Measurements from ENCODE around the gene SLC39A10. TPM values are rescaled to one million over a fixed set of nuclear protein-coding genes. Genes with fewer than 3 reads are reported as not detected.

SLC39A10 gene
- total RNA-seq, 2 donors from 2014 or later = 70.3 to 75.8 TPM

- Mint-ChIP-seq H3K27ac (no peak overlapping the region), H3K27me3 (ENCODE audit: low read depth) (no peaks in the 10 kb centered on the region), H3K36me3 (ENCODE audit: insufficient read depth in 2 of 2) (peaks cover 0 to 6% of the 10 kb centered on the region in 2 donors), H3K9me3 (peaks cover 6 to 14% of the 10 kb centered on the region in 2 donors), H3K4me1 (ENCODE audit: low read depth) (no peaks in the 10 kb centered on the region), H3K4me3 (no peak overlapping the region)
- no peak for DNase-seq
- no peak for ATAC-seq (replicated peaks in 1 of 2)
These were observed 111.4 kb downstream of the SLC39A10 start for GRCh38 chr2:195768431-195768830.

- H3K4me3 Mint-ChIP-seq = no peak overlapping the region
- no peaks in the 10 kb centered on the region for H3K27me3 Mint-ChIP-seq (ENCODE audit: low read depth)
- H3K9me3 Mint-ChIP-seq = peaks cover 3 to 8% of the 10 kb centered on the region in 2 donors
- no peaks in the 10 kb centered on the region for H3K4me1 Mint-ChIP-seq (ENCODE audit: low read depth)
- ATAC-seq (replicated peaks in 1 of 2) (no peak), DNase-seq (no peak)
- peaks cover 0 to 6% of the 10 kb centered on the region in 2 donors for H3K36me3 Mint-ChIP-seq (ENCODE audit: insufficient read depth in 2 of 2)
- H3K27ac Mint-ChIP-seq = no peak overlapping the region
These were observed 112.9 kb downstream of the SLC39A10 start for GRCh38 chr2:195769975-195770374.

GRCh38 chr2:195779491-195779890, 122.5 kb downstream of the SLC39A10 start:
- H3K4me1 Mint-ChIP-seq (ENCODE audit: low read depth) = no peaks in the 10 kb centered on the region

GRCh38 chr2:195782156-195782555, 125.1 kb downstream of the SLC39A10 start:
- Mint-ChIP-seq H3K27me3 (ENCODE audit: low read depth) (no peaks in the 10 kb centered on the region), H3K9me3 (peaks cover 0 to under 1% of the 10 kb centered on the region in 2 donors), H3K4me3 (no peak overlapping the region), H3K36me3 (ENCODE audit: insufficient read depth in 2 of 2) (no peaks in the 10 kb centered on the region), H3K4me1 (ENCODE audit: low read depth) (no peaks in the 10 kb centered on the region), H3K27ac (no peak overlapping the region)
- DNase-seq (no peak), ATAC-seq (replicated peaks in 1 of 2) (no peak)

More at GRCh38 chr2:195779491-195779890, 122.5 kb downstream of the SLC39A10 start:
- Mint-ChIP-seq H3K27me3 (ENCODE audit: low read depth) (no peaks in the 10 kb centered on the region), H3K27ac (no peak overlapping the region), H3K9me3 (no peaks in the 10 kb centered on the region), H3K36me3 (ENCODE audit: insufficient read depth in 2 of 2) (no peaks in the 10 kb centered on the region), H3K4me3 (no peak overlapping the region)
- ATAC-seq (replicated peaks in 1 of 2) = no peak
- no peak for DNase-seq

Measured in activated T-cell treated with anti-CD3 and anti-CD28 coated beads, Interleukin-2, amount 50 U/mL, for 72 hours (primary cell).